B cell (primary cell): Measurements from ENCODE around the gene DTD1.

ENCODE experiments used
- CTCF ChIP-seq: fragments of 200-600 bp; IDR thresholded peaks from one replicate; pipeline ENCODE4 v1.8.0; 2022; ENCODE audit warnings: antibody characterized with exemption, mild to moderate bottlenecking
- EZH2 ChIP-seq: IDR thresholded peaks from 2 replicates; pipeline ENCODE4 v1.6.1; 2012; ENCODE audit warnings: borderline replicate concordance, low read depth, mild to moderate bottlenecking, moderate library complexity, low read length; ENCODE audit not compliant: insufficient read depth, poor library complexity, severe bottlenecking

GRCh38 chr20:18740726-18741125 lies 152.9 kb downstream of the DTD1 start:
- TF ChIP-seq CTCF (no peak), EZH2 (no peak)
